Stomach (tissue), 9 donors: ENCODE measurements around the gene PRRX2. TPM values are rescaled to one million over a fixed set of nuclear protein-coding genes. Genes with fewer than 3 reads are reported as not detected.

Experiments used
- DNase-seq, 2 donors: peaks; one replicate each; pipeline versions ENCODE4 v3.0.0 to v3.0.0-alpha.2; 2013 to 2019
- H3K27ac ChIP-seq, 5 donors: fragments of 200-600 bp in 4 of 5; sonication (generic) in 4 of 5; one replicate each; pipeline ENCODE4 v1.5.1; 2013 to 2019; ENCODE audit warnings: mild to moderate bottlenecking in 1 of 5, moderate library complexity in 1 of 5
- H3K27me3 ChIP-seq, 3 donors: fragments of 200-600 bp; sonication (generic); one replicate each; pipeline ENCODE4 v1.5.1; 2017 to 2019; ENCODE audit warnings: mixed run types in 1 of 3
- H3K36me3 ChIP-seq, 4 donors: fragments of 200-600 bp; sonication (generic); 1 replicate in 3 of 4; 2 replicates in 1 of 4; pipeline ENCODE4 v1.5.1; 2016 to 2019
- H3K4me1 ChIP-seq, 4 donors: fragments of 200-600 bp; sonication (generic); one replicate each; pipeline ENCODE4 v1.5.1; 2016 to 2019
- H3K4me3 ChIP-seq, 4 donors: fragments of 200-600 bp; sonication (generic) in 3 of 4; one replicate each; pipeline ENCODE4 v1.5.1; 2016 to 2019; ENCODE audit warnings: mild to moderate bottlenecking in 1 of 4
- H3K9me3 ChIP-seq, 4 donors: fragments of 200-600 bp; sonication (generic); one replicate each; pipeline ENCODE4 v1.5.1; 2016 to 2019
- CTCF ChIP-seq, 7 experiments: fragments of 450-650 bp in 4 of 7; fragments of 200-600 bp in 3 of 7; sonication (generic) in 3 of 7; IDR thresholded peaks; one replicate each; pipeline ENCODE4 v1.5.1; 2016 to 2019; ENCODE audit warnings: antibody characterized with exemption in 7 of 7, control low read depth in 2 of 7, mild to moderate bottlenecking in 1 of 7
- EP300 ChIP-seq: sonication (generic); formaldehyde crosslinking; IDR thresholded peaks from one replicate; pipeline ENCODE4 v1.6.1; 2017; ENCODE audit warnings: antibody characterized with exemption
- POLR2A ChIP-seq, 4 donors: fragments of 450-650 bp; IDR thresholded peaks; one replicate each; pipeline ENCODE4 v1.6.1; 2016; ENCODE audit warnings: antibody characterized with exemption in 4 of 4, control low read depth in 2 of 4, mild to moderate bottlenecking in 1 of 4, moderate library complexity in 1 of 4
- POLR2AphosphoS5 ChIP-seq, 3 donors: sonication (generic); formaldehyde crosslinking; IDR thresholded peaks; one replicate each; pipeline ENCODE4 v1.6.1; 2016; ENCODE audit warnings: antibody characterized with exemption in 3 of 3
- WGBS, 5 donors: extraction: QIAGEN DNeasy Blood & Tissue Kit in 3 of 5; methylation state at CpG; one replicate each; pipeline versions ENCODE4 v1.1.5 to v1.1.7; 2013 to 2018; 5-methylcytosine and 5-hydroxymethylcytosine counted together
- intact Hi-C: fragments of 100-400 bp; cut with DNase I; formaldehyde crosslinking; loops from one replicate; pipeline ENCODE4 v1.15.1; 2023; ENCODE audit warnings: low total_unique reads
- polyA plus RNA-seq, 3 donors: library from polyadenylated mRNA; stranded (reverse); fragments of 200-250 nt; gene quantifications; one replicate each; pipeline ENCODE4 v1.2.3, GENCODE V29; 2013
- total RNA-seq, 5 donors: library from RNA; depleted of rRNA; stranded (reverse); fragments of >200 nt; gene quantifications; one replicate each; pipeline versions ENCODE4 v1.1.0 to v1.2.3, GENCODE V29; 2014 to 2016
- donor health status: healthy with polysubstance abuse.
- donor health status: Bipolar disorder and iron deficiency.
- donor health status: healthy.

PRRX2 gene
- total and polyA plus RNA-seq, 8 donors, result 0.87 to 8.4 (median 3.0) TPM; not detected in 2

GRCh38 chr9:129623331-129623730 lies 42.1 kb upstream of the PRRX2 start:
- TF ChIP-seq POLR2AphosphoS5 (IDR thresholded peaks at IDR 0.05), result no peak
- no peak for TF ChIP-seq CTCF (IDR thresholded peaks at IDR 0.05)
- no peak for TF ChIP-seq EP300
- TF ChIP-seq POLR2A (IDR thresholded peaks at IDR 0.05), result no peak
- Histone ChIP-seq H3K4me1 (peaks cover 33 to 59% (median 44%) of the 10 kb centered on the region in 4 donors), H3K27me3 (peaks cover 0 to 20% (median 12%) of the 10 kb centered on the region in 3 donors), H3K27ac (no peak overlapping the region), H3K4me3 (no peak overlapping the region), H3K36me3 (no peaks in the 10 kb centered on the region), H3K9me3 (no peaks in the 10 kb centered on the region)
- intact Hi-C loops, result no loop called here
- WGBS, 5 donors, result 60 to 75% (median 71%) methylated on average over 6 of the region's 6 CpGs
- DNase-seq, result no peak

- peaks cover 42 to 68% (median 53%) of the 10 kb centered on the region in 4 donors for H3K4me1 ChIP-seq
- intact Hi-C loops, result no loop called here
- H3K27ac ChIP-seq, result peak overlapping the region in 2 of 5 donors; percentile 94 to 97
- 29 to 44% (median 36%) methylated on average over 11 to 12 of the region's 12 CpGs for WGBS, 5 donors
- H3K27me3 ChIP-seq, result peaks cover 0 to 19% (median 12%) of the 10 kb centered on the region in 3 donors
- H3K4me3 ChIP-seq, result no peak overlapping the region
- TF ChIP-seq POLR2A (IDR thresholded peaks at IDR 0.05) (no peak), CTCF (IDR thresholded peaks at IDR 0.05) (peak in 5 of 7 experiments; percentile 45 to 82 (median 68)), POLR2AphosphoS5 (IDR thresholded peaks at IDR 0.05) (no peak), EP300 (no peak)
- DNase-seq, result peak; percentile 68 to 76
- H3K9me3 ChIP-seq, result no peaks in the 10 kb centered on the region
- no peaks in the 10 kb centered on the region for H3K36me3 ChIP-seq
Observed at GRCh38 chr9:129624168-129624759, 41.2 kb upstream of the PRRX2 start.

GRCh38 chr9:129624947-129625346 lies 40.5 kb upstream of the PRRX2 start:
- intact Hi-C loops, result no loop called here
- H3K36me3 ChIP-seq, result peaks cover 0 to 4% (median 0%) of the 10 kb centered on the region in 4 donors
- peaks cover 44 to 69% (median 52%) of the 10 kb centered on the region in 4 donors for H3K4me1 ChIP-seq
- WGBS, 5 donors, result 36 to 39% (median 38%) methylated on average over 9 of the region's 9 CpGs
- H3K4me3 ChIP-seq, result no peak overlapping the region
- peak in 1 of 2 donors; percentile 60 for DNase-seq
- H3K27ac ChIP-seq, result peak overlapping the region in 3 of 5 donors; percentile 94 to 97 (median 96)
- no peaks in the 10 kb centered on the region for H3K9me3 ChIP-seq
- TF ChIP-seq CTCF (IDR thresholded peaks at IDR 0.05) (no peak), POLR2A (IDR thresholded peaks at IDR 0.05) (no peak), POLR2AphosphoS5 (IDR thresholded peaks at IDR 0.05) (no peak), EP300 (no peak)
- H3K27me3 ChIP-seq, result peaks cover 0 to 12% (median 7%) of the 10 kb centered on the region in 3 donors

- WGBS, 5 donors, result 0% methylated on average over 54 to 55 of the region's 55 CpGs
- H3K4me1 ChIP-seq, result peaks cover 44 to 68% (median 55%) of the 10 kb centered on the region in 4 donors
- intact Hi-C loops, result no loop called here
- H3K27ac ChIP-seq, result peak within 1 kb of the TSS; percentile 94 to 98 (median 96)
- no peaks in the 10 kb centered on the region for H3K27me3 ChIP-seq
- peak; percentile 89 to 96 for DNase-seq
- peaks cover 0 to 4% (median 0%) of the 10 kb centered on the region in 4 donors for H3K36me3 ChIP-seq
- TF ChIP-seq EP300, result no peak
- TF ChIP-seq POLR2A (IDR thresholded peaks at IDR 0.05), result peak in 2 of 4 donors; percentile 91 to 93
- no peak for TF ChIP-seq CTCF (IDR thresholded peaks at IDR 0.05)
- peak; percentile 97 to 99 (median 99) for TF ChIP-seq POLR2AphosphoS5 (IDR thresholded peaks at IDR 0.05)
- peak within 1 kb of the TSS; percentile 81 to 90 (median 88) for H3K4me3 ChIP-seq
- H3K9me3 ChIP-seq, result no peaks in the 10 kb centered on the region
Observed at GRCh38 chr9:129626079-129626624, 39.3 kb upstream of the PRRX2 start, which contains the start of gene NTMT1. Gene NTMT1, plus strand, starts transcription at chr9:129626163. Its CDS starts 6,541 bp downstream, at chr9:129632704.
